Parathyroid adenoma (tissue), 2 donors: ENCODE data around the gene STOX1.

ENCODE experiments used
- H2AFZ ChIP-seq: fragments of 300-600 bp; sonication (generic); one replicate; pipeline ENCODE4 v1.7.0; 2017; ENCODE audit warnings: antibody characterized with exemption, mild to moderate bottlenecking
- H3K27ac ChIP-seq: fragments of 300-600 bp; sonication (generic); one replicate; pipeline ENCODE4 v1.7.0; 2017
- H3K27me3 ChIP-seq: fragments of 300-600 bp; sonication (generic); one replicate; pipeline ENCODE4 v1.7.0; 2017; ENCODE audit warnings: low read length; ENCODE audit not compliant: control insufficient read depth, insufficient read depth
- H3K36me3 ChIP-seq: fragments of 300-600 bp; sonication (generic); one replicate; pipeline ENCODE4 v1.7.0; 2017; ENCODE audit warnings: low read length; ENCODE audit not compliant: control insufficient read depth, insufficient read depth
- H3K4me1 ChIP-seq: fragments of 300-600 bp; sonication (generic); one replicate; pipeline ENCODE4 v1.7.0; 2017; ENCODE audit warnings: control low read depth
- H3K4me2 ChIP-seq: fragments of 300-600 bp; sonication (generic); one replicate; pipeline ENCODE4 v1.7.0; 2017; ENCODE audit warnings: low read length
- H3K4me3 ChIP-seq: fragments of 300-600 bp; sonication (generic); one replicate; pipeline ENCODE4 v1.7.0; 2017; ENCODE audit warnings: low read depth, low read length
- H3K79me2 ChIP-seq: fragments of 300-600 bp; sonication (generic); one replicate; pipeline ENCODE4 v1.7.0; 2017; ENCODE audit warnings: control low read depth
- H3K9ac ChIP-seq: fragments of 300-600 bp; sonication (generic); one replicate; pipeline ENCODE4 v1.7.0; 2017; ENCODE audit warnings: mild to moderate bottlenecking
- H3K9me3 ChIP-seq: fragments of 300-600 bp; sonication (generic); one replicate; pipeline ENCODE4 v1.7.0; 2017; ENCODE audit warnings: low read length; ENCODE audit not compliant: control insufficient read depth
- TF ChIP-seq, protein P1 (sequence below): fragments of 300-600 bp; sonication (generic); IDR thresholded peaks from one replicate; pipeline ENCODE4 v1.7.0; 2017; ENCODE audit warnings: antibody characterized with exemption, mild to moderate bottlenecking
- donor health status: primary hyperparathyroidism.

STOX1 gene

DNA sequence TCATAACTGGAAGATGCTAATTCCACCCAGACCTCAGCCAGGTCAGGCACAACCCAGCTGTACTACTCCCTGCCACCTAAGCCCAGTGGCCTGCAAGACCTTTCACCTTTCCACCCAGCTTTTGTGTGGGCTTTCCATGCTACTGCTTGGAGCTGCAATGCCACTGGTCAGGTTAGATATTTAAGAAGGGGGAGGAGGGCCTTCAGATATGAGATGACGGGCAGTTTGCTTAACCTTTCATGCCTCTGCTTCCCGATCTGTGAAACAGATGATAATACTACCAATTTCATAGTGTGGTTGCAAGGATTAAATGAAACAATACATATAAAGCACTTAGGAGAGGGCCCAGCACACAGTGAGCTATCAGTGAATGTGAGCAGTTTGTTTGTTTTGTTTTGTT lies 20.9 kb downstream of the STOX1 start:
- no peaks in the 10 kb centered on the region for H3K9me3 ChIP-seq
- H3K4me1 ChIP-seq, result no peaks in the 10 kb centered on the region
- H3K4me3 ChIP-seq, result no peak overlapping the region
- TF ChIP-seq, protein P1, sequence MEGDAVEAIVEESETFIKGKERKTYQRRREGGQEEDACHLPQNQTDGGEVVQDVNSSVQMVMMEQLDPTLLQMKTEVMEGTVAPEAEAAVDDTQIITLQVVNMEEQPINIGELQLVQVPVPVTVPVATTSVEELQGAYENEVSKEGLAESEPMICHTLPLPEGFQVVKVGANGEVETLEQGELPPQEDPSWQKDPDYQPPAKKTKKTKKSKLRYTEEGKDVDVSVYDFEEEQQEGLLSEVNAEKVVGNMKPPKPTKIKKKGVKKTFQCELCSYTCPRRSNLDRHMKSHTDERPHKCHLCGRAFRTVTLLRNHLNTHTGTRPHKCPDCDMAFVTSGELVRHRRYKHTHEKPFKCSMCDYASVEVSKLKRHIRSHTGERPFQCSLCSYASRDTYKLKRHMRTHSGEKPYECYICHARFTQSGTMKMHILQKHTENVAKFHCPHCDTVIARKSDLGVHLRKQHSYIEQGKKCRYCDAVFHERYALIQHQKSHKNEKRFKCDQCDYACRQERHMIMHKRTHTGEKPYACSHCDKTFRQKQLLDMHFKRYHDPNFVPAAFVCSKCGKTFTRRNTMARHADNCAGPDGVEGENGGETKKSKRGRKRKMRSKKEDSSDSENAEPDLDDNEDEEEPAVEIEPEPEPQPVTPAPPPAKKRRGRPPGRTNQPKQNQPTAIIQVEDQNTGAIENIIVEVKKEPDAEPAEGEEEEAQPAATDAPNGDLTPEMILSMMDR, result no peak
- H2AFZ ChIP-seq, result no peak overlapping the region
- no peak overlapping the region for H3K27ac ChIP-seq
- H3K27me3 ChIP-seq, result no peaks in the 10 kb centered on the region
- H3K4me2 ChIP-seq, result no peak overlapping the region
- H3K36me3 ChIP-seq, result no peaks in the 10 kb centered on the region
- H3K79me2 ChIP-seq, result no peaks in the 10 kb centered on the region
- no peak overlapping the region for H3K9ac ChIP-seq

DNA sequence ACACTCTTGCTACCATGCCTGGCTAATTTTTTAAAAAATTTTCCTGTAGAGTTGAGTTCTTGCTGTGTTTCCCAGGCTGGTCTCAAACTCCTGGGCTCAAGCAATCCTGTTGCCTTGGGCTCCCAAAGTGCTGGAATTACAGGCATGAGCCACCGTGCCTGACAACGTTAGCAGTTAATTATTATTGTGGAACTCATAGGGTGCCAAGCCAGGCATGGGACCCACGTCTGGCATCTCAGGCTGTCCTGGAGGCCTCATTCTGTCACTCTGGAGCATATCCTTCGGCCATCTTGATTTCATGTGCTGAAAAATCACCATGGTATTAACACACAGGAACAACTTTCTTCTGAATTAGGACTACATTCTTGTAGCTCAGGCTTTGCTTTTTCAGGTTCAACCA lies 21.5 kb downstream of the STOX1 start:
- Histone ChIP-seq H3K4me1 (no peaks in the 10 kb centered on the region), H3K9ac (no peak overlapping the region), H3K27me3 (no peaks in the 10 kb centered on the region), H3K4me3 (no peak overlapping the region), H3K36me3 (no peaks in the 10 kb centered on the region), H2AFZ (no peak overlapping the region), H3K27ac (no peak overlapping the region), H3K79me2 (no peaks in the 10 kb centered on the region), H3K4me2 (no peak overlapping the region), H3K9me3 (no peaks in the 10 kb centered on the region)
- TF ChIP-seq, protein P1, result no peak

DNA sequence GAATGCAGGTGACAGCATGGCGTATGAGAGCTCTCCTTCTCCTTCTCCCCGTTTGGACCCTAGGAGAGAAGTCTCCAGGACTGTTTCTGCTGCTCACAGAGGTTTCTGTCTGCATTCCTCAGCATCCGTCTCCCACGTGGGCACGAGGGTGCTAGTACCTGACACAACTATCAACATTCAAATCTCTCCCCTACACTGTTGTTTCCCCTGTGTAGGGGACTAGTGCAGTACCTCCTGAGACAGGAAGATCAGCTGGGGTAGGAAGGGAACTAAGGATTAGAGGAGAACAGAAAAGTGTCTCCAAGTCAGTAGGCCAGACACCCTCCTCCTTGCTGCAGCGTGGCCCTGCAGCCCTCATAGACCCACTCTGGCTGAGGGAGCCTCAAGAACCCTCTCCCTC lies 29.0 kb downstream of the STOX1 start:
- Histone ChIP-seq H3K27ac (no peak overlapping the region), H2AFZ (no peak overlapping the region), H3K27me3 (no peaks in the 10 kb centered on the region), H3K4me2 (no peak overlapping the region), H3K36me3 (no peaks in the 10 kb centered on the region), H3K79me2 (no peaks in the 10 kb centered on the region), H3K4me1 (no peaks in the 10 kb centered on the region), H3K4me3 (no peak overlapping the region), H3K9me3 (no peaks in the 10 kb centered on the region), H3K9ac (no peak overlapping the region)
- TF ChIP-seq, protein P1, result no peak

DNA sequence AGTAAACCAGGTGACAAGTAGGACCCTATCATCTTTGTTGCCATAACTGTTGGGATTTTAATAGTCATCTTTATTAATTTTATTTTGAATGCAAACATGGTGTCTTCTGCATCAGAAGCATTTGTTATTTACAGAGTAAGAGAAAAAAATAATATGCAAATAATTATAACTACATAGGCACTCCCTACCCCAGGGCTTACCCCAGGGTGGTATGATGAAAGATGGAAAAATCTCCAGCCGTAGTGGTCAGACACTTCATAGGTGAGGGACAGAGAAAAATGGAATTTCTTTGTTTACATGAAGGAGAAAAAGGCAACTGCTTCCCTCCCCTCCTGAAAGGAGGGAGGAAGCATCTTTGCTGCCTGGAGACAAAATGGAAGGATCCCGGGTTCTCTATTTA lies 29.7 kb downstream of the STOX1 start:
- Histone ChIP-seq H3K36me3 (no peaks in the 10 kb centered on the region), H3K4me3 (no peak overlapping the region), H3K79me2 (no peaks in the 10 kb centered on the region), H3K9me3 (no peaks in the 10 kb centered on the region), H3K4me1 (no peaks in the 10 kb centered on the region), H2AFZ (no peak overlapping the region), H3K9ac (no peak overlapping the region), H3K27ac (no peak overlapping the region), H3K27me3 (no peaks in the 10 kb centered on the region), H3K4me2 (no peak overlapping the region)
- TF ChIP-seq, protein P1, result no peak

DNA sequence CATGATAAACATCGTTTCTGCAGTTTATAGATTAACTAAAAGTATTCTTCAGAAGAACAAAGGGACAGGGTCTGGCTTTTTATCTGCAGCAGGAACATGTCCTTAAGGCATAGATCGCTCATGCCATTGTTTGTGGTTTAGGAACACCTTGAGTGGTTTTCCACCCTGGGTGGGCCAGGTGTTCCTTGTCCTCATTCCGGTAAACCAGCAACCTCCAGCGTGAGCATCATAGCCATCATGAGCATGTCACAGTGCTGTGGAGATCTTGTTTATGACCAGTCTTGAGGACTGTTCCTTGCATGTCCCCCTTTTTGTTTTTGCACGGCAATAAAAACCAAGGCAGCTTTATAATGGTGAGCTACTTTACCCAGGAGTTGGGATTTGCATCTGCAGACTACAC lies 33.9 kb downstream of the STOX1 start:
- Histone ChIP-seq H3K4me3 (no peak overlapping the region), H3K27me3 (no peaks in the 10 kb centered on the region), H3K4me1 (no peaks in the 10 kb centered on the region), H3K79me2 (no peaks in the 10 kb centered on the region), H3K4me2 (no peak overlapping the region), H3K9me3 (no peaks in the 10 kb centered on the region), H3K27ac (no peak overlapping the region), H2AFZ (no peak overlapping the region), H3K36me3 (no peaks in the 10 kb centered on the region), H3K9ac (no peak overlapping the region)
- TF ChIP-seq, protein P1, result no peak
